ENCODE measurements around the gene BRD1.
"Not testable (repeated sequence)": the region's sequence is repeated elsewhere in the genome, so short reads cannot be mapped to it uniquely, and the experiment has no call there.

The BRD1 gene

GRCh38 chr22:49853981-49854831 lies 26.5 kb upstream of the BRD1 start:
- no peak for DNase-seq (ENCODE audit: low spot score)

GRCh38 chr22:49852898-49853894 lies 25.5 kb upstream of the BRD1 start, which contains the start of gene ZBED4:
TSS of gene ZBED4 (plus strand) at chr22:49853844. CDS start at chr22:49883663, 29,819 bp downstream.
- peak within 1 kb of the TSS; percentile 94 for H3K27ac ChIP-seq
- POLR2A ChIA-PET (ENCODE audit: low non-redundant PET) = no interaction called here
- no peak for TF ChIP-seq CTCF (conservative IDR thresholded peaks at IDR 0.05; ENCODE audit: low read depth)
- CTCF ChIA-PET = no interaction called here
- peak; percentile 97 for DNase-seq (ENCODE audit: low spot score)

More at GRCh38 chr22:49853981-49854831, 26.5 kb upstream of the BRD1 start:
- POLR2A ChIA-PET (ENCODE audit: low non-redundant PET) = no interaction called here
- H3K27ac ChIP-seq = peak overlapping the region; percentile 94
- CTCF ChIA-PET = no interaction called here
- no peak for TF ChIP-seq CTCF (conservative IDR thresholded peaks at IDR 0.05; ENCODE audit: low read depth)

- POLR2A ChIA-PET (ENCODE audit: low non-redundant PET); DNase-seq (ENCODE audit: low spot score); CTCF ChIA-PET: not testable (repeated sequence)
- H3K27ac ChIP-seq = peak overlapping the region; percentile 94
Observed at GRCh38 chr22:49852568-49852897, 24.9 kb upstream of the BRD1 start.

- CTCF ChIA-PET = no interaction called here
- H3K27ac ChIP-seq = no peak overlapping the region
- no peak for TF ChIP-seq CTCF (conservative IDR thresholded peaks at IDR 0.05; ENCODE audit: low read depth)
- POLR2A ChIA-PET (ENCODE audit: low non-redundant PET) = interaction anchor here (0.7 kb wide), 1 partner anchor 22 kb away, joined by 3 read pairs; no protein-coding TSS in a partner anchor
- DNase-seq (ENCODE audit: low spot score) = no peak
Observed at GRCh38 chr22:49850959-49851802, 23.5 kb upstream of the BRD1 start.

GRCh38 chr22:49850021-49850911 lies 22.6 kb upstream of the BRD1 start:
- ChIA-PET CTCF (no interaction called here), POLR2A (ENCODE audit: low non-redundant PET) (no interaction called here)
- TF ChIP-seq CTCF (conservative IDR thresholded peaks at IDR 0.05; ENCODE audit: low read depth) = no peak

More at GRCh38 chr22:49850021-49850911, 22.6 kb upstream of the BRD1 start:
- DNase-seq (ENCODE audit: low spot score) = no peak
- no peak overlapping the region for H3K27ac ChIP-seq
